OCI-LY1 (cell line): ENCODE results near the gene CACNA1D.

ENCODE experiments used
- H2AFZ ChIP-seq: fragments of 200-600 bp; sonication (generic), shearing (Covaris generic); 2 replicates; pipeline ENCODE4 v1.6.0; 2014; ENCODE audit warnings: antibody characterized with exemption, mild to moderate bottlenecking, low read length
- H3F3A ChIP-seq: fragments of 200-600 bp; sonication (generic), shearing (Covaris generic); 2 replicates; pipeline ENCODE4 v1.6.0; 2014; ENCODE audit warnings: mild to moderate bottlenecking, antibody characterized with exemption, low read length, moderate library complexity; ENCODE audit not compliant: insufficient read depth
- H3K27ac ChIP-seq: fragments of 200-600 bp; sonication (generic); 2 replicates; pipeline ENCODE4 v1.5.1; 2014; ENCODE audit warnings: low read length, mixed run types, mild to moderate bottlenecking, low read depth; ENCODE audit not compliant: poor library complexity, severe bottlenecking
- H3K27me3 ChIP-seq: fragments of 200-600 bp; sonication (generic); 2 replicates; pipeline ENCODE4 v1.6.0; 2014; ENCODE audit warnings: antibody characterized with exemption, mild to moderate bottlenecking, low read length, moderate library complexity; ENCODE audit not compliant: insufficient read depth
- H3K36me3 ChIP-seq: fragments of 200-600 bp; sonication (generic); 2 replicates; pipeline ENCODE4 v1.6.1; 2014; ENCODE audit warnings: mild to moderate bottlenecking, antibody characterized with exemption, low read length, moderate library complexity, mixed read lengths; ENCODE audit not compliant: insufficient read depth
- H3K4me1 ChIP-seq: fragments of 200-600 bp; sonication (generic); 2 replicates; pipeline ENCODE4 v1.5.1; 2014; ENCODE audit warnings: mild to moderate bottlenecking, low read length, moderate library complexity; ENCODE audit not compliant: insufficient read depth, severe bottlenecking
- H3K4me2 ChIP-seq: fragments of 200-600 bp; sonication (generic), shearing (Covaris generic); 2 replicates; pipeline ENCODE4 v1.6.1; 2014; ENCODE audit warnings: low read length
- H3K4me3 ChIP-seq: fragments of 200-600 bp; sonication (generic); 2 replicates; pipeline ENCODE4 v1.5.1; 2014; ENCODE audit warnings: low read length, low read depth, mild to moderate bottlenecking, mixed read lengths; ENCODE audit not compliant: poor library complexity, severe bottlenecking
- H3K79me2 ChIP-seq: fragments of 200-600 bp; shearing (Covaris generic); 2 replicates; pipeline ENCODE4 v1.6.1; 2016; ENCODE audit warnings: mixed run types, low read length, mixed read lengths; ENCODE audit not compliant: insufficient read depth
- H3K9ac ChIP-seq: fragments of 200-600 bp; sonication (generic), shearing (Covaris generic); 2 replicates; pipeline ENCODE4 v1.6.1; 2014; ENCODE audit warnings: mild to moderate bottlenecking, low read length, mixed read lengths
- H3K9me2 ChIP-seq: fragments of 200-600 bp; sonication (generic), shearing (Covaris generic); 2 replicates; pipeline ENCODE4 v1.6.1; 2014; ENCODE audit warnings: low read depth, mild to moderate bottlenecking, low read length, mixed read lengths
- H3K9me3 ChIP-seq: fragments of 200-600 bp; shearing (Covaris generic); 2 replicates; pipeline ENCODE4 v1.6.1; 2014; ENCODE audit warnings: low read length, mixed read lengths
- H4K20me1 ChIP-seq: fragments of 200-600 bp; sonication (generic), shearing (Covaris generic); 2 replicates; pipeline ENCODE4 v1.6.0; 2016; ENCODE audit warnings: mild to moderate bottlenecking, low read length; ENCODE audit not compliant: insufficient read depth
- CTCF ChIP-seq: fragments of 200-600 bp; sonication (generic), shearing (Covaris generic); IDR thresholded peaks from 2 replicates; pipeline ENCODE4 v1.5.1; 2017; ENCODE audit warnings: mild to moderate bottlenecking, antibody characterized with exemption, low read length, moderate library complexity, mixed read lengths
- EZH2 ChIP-seq: fragments of 200-600 bp; sonication (generic), shearing (Covaris generic); IDR thresholded peaks from 2 replicates; pipeline ENCODE4 v1.8.0; 2017; ENCODE audit warnings: borderline replicate concordance, mixed run types, mild to moderate bottlenecking, antibody characterized with exemption, low read length, moderate library complexity, mixed read lengths

Gene CACNA1D

GRCh38 chr3:53834429-53835095, 340.2 kb downstream of the CACNA1D start:
- Histone ChIP-seq H3K4me3 (no peak overlapping the region), H3K9me2 (no peaks in the 10 kb centered on the region), H3K4me2 (no peak overlapping the region), H3K4me1 (no peaks in the 10 kb centered on the region), H3F3A (no peaks in the 10 kb centered on the region), H3K27ac (no peak overlapping the region), H4K20me1 (no peaks in the 10 kb centered on the region), H3K27me3 (no peaks in the 10 kb centered on the region), H2AFZ (no peak overlapping the region), H3K36me3 (no peaks in the 10 kb centered on the region), H3K9ac (no peak overlapping the region), H3K79me2 (no peaks in the 10 kb centered on the region), H3K9me3 (no peaks in the 10 kb centered on the region)
- TF ChIP-seq CTCF (no peak), EZH2 (no peak)

GRCh38 chr3:53835257-53835656, 340.8 kb downstream of the CACNA1D start:
- Histone ChIP-seq H4K20me1 (no peaks in the 10 kb centered on the region), H3K79me2 (no peaks in the 10 kb centered on the region), H3K4me3 (no peak overlapping the region), H3K4me2 (no peak overlapping the region), H2AFZ (no peak overlapping the region), H3K9me2 (no peaks in the 10 kb centered on the region), H3K27me3 (no peaks in the 10 kb centered on the region), H3K9ac (no peak overlapping the region), H3K4me1 (no peaks in the 10 kb centered on the region), H3F3A (no peaks in the 10 kb centered on the region), H3K27ac (no peak overlapping the region), H3K9me3 (no peaks in the 10 kb centered on the region), H3K36me3 (no peaks in the 10 kb centered on the region)
- TF ChIP-seq CTCF (no peak), EZH2 (no peak)

DNA sequence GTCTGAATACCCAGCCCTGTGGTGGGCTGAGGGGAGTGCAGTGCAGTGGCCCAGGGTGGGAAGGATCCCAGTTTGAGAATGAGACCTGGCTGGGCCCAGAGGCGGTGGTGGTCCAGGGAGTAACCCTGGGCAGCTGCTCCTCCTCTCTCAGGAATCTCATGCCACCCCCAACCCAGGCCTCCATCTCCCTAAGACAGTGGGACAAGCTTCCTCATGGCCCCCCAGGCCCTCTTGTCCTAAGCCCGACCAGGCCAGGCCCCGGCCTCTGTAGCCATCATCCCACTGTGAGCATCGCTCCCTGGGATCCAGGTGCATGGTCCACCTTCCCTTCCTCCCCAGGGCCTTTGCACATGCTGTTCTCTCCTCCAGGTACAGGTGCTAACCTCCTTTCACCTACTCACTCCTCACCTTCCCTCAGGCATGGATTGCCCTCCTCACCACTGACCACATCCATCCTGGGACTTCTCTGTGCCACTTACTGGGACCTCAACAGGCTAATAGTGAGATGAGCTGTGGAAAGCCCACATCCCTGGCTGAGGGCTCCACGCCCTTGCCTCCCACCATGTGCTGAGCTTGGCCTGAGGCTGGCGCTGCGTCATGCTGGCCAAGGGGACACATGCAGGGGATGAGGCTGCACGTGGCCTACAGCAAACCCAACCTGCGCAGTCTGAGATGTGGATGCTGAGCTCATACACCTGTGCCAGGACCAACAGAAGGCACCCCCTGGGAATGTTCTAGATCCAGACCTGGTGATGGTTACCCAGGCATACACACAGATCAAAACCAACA, 341.9 kb downstream of the CACNA1D start:
- Histone ChIP-seq H2AFZ (no peak overlapping the region), H4K20me1 (no peaks in the 10 kb centered on the region)
- TF ChIP-seq CTCF, result no peak
- TF ChIP-seq EZH2, result no peak

More for the DNA sequence above, 341.9 kb downstream of the CACNA1D start:
- H3F3A ChIP-seq, result no peaks in the 10 kb centered on the region
- H3K9ac ChIP-seq, result no peak overlapping the region
- no peaks in the 10 kb centered on the region for H3K79me2 ChIP-seq
- no peaks in the 10 kb centered on the region for H3K27me3 ChIP-seq
- no peak overlapping the region for H3K4me2 ChIP-seq
- H3K27ac ChIP-seq, result no peak overlapping the region
- no peaks in the 10 kb centered on the region for H3K4me1 ChIP-seq
- no peaks in the 10 kb centered on the region for H3K9me2 ChIP-seq
- H3K9me3 ChIP-seq, result no peaks in the 10 kb centered on the region
- no peak overlapping the region for H3K4me3 ChIP-seq
- no peaks in the 10 kb centered on the region for H3K36me3 ChIP-seq
